ENCODE data around the gene CYP4X1.
"Not testable (repeated sequence)": the region's sequence is repeated elsewhere in the genome, so short reads cannot be mapped to it uniquely, and the experiment has no call there.

CYP4X1 gene
- 0.07 to 0.24 reads per million in 2 donors for total RNA-seq

GRCh38 chr1:47023268-47024140 lies at the start of gene CYP4X1:
TSS of gene CYP4X1 (plus strand) at chr1:47023669. CDS start at chr1:47023818, 149 bp downstream.
- no peak for DNase-seq

GRCh38 chr1:46983166-46983829 lies 40.2 kb upstream of the CYP4X1 start:
- no peak for DNase-seq

- no peak for DNase-seq
Measured at GRCh38 chr1:46983830-46984586, 39.5 kb upstream of the CYP4X1 start.

GRCh38 chr1:46990541-46990940 lies 32.9 kb upstream of the CYP4X1 start:
- DNase-seq, result not testable (repeated sequence)

- DNase-seq, result no peak
Measured at GRCh38 chr1:46991083-46991923, 32.2 kb upstream of the CYP4X1 start.

GRCh38 chr1:46996659-46997281 lies 26.7 kb upstream of the CYP4X1 start:
- DNase-seq, result no peak

- DNase-seq, result no peak
Measured at GRCh38 chr1:47002211-47002610, 21.3 kb upstream of the CYP4X1 start.

- no peak for DNase-seq
Measured at GRCh38 chr1:47003896-47004403, 19.5 kb upstream of the CYP4X1 start.

GRCh38 chr1:47006437-47006836 lies 17.0 kb upstream of the CYP4X1 start:
- not testable (repeated sequence) for DNase-seq

- no peak for DNase-seq
Measured at GRCh38 chr1:47013293-47013692, 10.2 kb upstream of the CYP4X1 start.

- no peak for DNase-seq
Measured at GRCh38 chr1:47021070-47021469, 2.4 kb upstream of the CYP4X1 start.

GRCh38 chr1:47024141-47024801 lies 802 bp downstream of the CYP4X1 start:
- no peak for DNase-seq

- no peak for DNase-seq
Measured at GRCh38 chr1:47030170-47030805, 6.8 kb downstream of the CYP4X1 start.

GRCh38 chr1:47031059-47031458 lies 7.6 kb downstream of the CYP4X1 start:
- no peak for DNase-seq

GRCh38 chr1:47031585-47031984 lies 8.1 kb downstream of the CYP4X1 start:
- DNase-seq, result no peak

- DNase-seq, result no peak
Measured at GRCh38 chr1:47036764-47037163, 13.3 kb downstream of the CYP4X1 start.

GRCh38 chr1:47059376-47059775 lies 35.9 kb downstream of the CYP4X1 start:
- DNase-seq, result no peak

- DNase-seq, result no peak
Measured at GRCh38 chr1:47067097-47067594, 43.7 kb downstream of the CYP4X1 start, which contains the start of gene CYP4Z1. TSS of gene CYP4Z1 (plus strand) at chr1:47067231. CDS start at chr1:47067491, 260 bp downstream.

- not testable (repeated sequence) for DNase-seq
Measured at GRCh38 chr1:47069080-47069479, 45.6 kb downstream of the CYP4X1 start.

- not testable (repeated sequence) for DNase-seq
Measured at GRCh38 chr1:47069509-47069908, 46.0 kb downstream of the CYP4X1 start.
